Glutamatergic neuron (in vitro differentiated cells): ENCODE data around the gene MEGF11. TPM values are rescaled to one million over a fixed set of nuclear protein-coding genes. Genes with fewer than 3 reads are reported as not detected.

Experiments used
- DNase-seq: peaks from one replicate; pipeline ENCODE4 v3.0.0; 2022
- H3K27ac Mint-ChIP-seq: one replicate; pipeline ENCODE4 v1.8.0; 2020; ENCODE audit warnings: mild to moderate bottlenecking, mixed read lengths, inconsistent platforms; ENCODE audit not compliant: unreplicated experiment
- H3K27me3 Mint-ChIP-seq: one replicate; pipeline ENCODE4 v1.8.0; 2020; ENCODE audit warnings: mild to moderate bottlenecking, moderate library complexity, mixed read lengths, inconsistent platforms; ENCODE audit not compliant: unreplicated experiment
- H3K36me3 Mint-ChIP-seq: one replicate; pipeline ENCODE4 v1.8.0; 2020; ENCODE audit warnings: mild to moderate bottlenecking, mixed read lengths, inconsistent platforms; ENCODE audit not compliant: unreplicated experiment
- H3K4me1 Mint-ChIP-seq: one replicate; pipeline ENCODE4 v1.8.0; 2020; ENCODE audit warnings: mild to moderate bottlenecking, low read depth, mixed read lengths, inconsistent platforms; ENCODE audit not compliant: unreplicated experiment
- H3K4me3 Mint-ChIP-seq: one replicate; pipeline ENCODE4 v1.8.0; 2020; ENCODE audit warnings: mild to moderate bottlenecking, mixed read lengths, inconsistent platforms; ENCODE audit not compliant: unreplicated experiment
- H3K9me3 Mint-ChIP-seq: one replicate; pipeline ENCODE4 v1.8.0; 2020; ENCODE audit warnings: mild to moderate bottlenecking, moderate library complexity, mixed read lengths, inconsistent platforms; ENCODE audit not compliant: unreplicated experiment
- CTCF ChIP-seq: fragments of 200-600 bp; sonication (generic); IDR thresholded peaks from one replicate; pipeline ENCODE4 v1.5.0; 2021; ENCODE audit not compliant: partially characterized antibody, unreplicated experiment
- total RNA-seq: library from RNA; stranded (reverse); fragmentation: NEBNext Ultra II Directional; extraction: Animal tissue kit (Norgen Biotek cat#: 25700); gene quantifications from one replicate; pipeline ENCODE4 v1.2.1, GENCODE V29; 2021; ENCODE audit not compliant: unreplicated experiment

The MEGF11 gene
- total RNA-seq, 1 donor from 2014 or later: 2.6 TPM

GRCh38 chr15:65982627-65983322 is 270.8 kb downstream of the MEGF11 start:
- H3K36me3 Mint-ChIP-seq: no peaks in the 10 kb centered on the region
- H3K4me1 Mint-ChIP-seq: peaks cover 28% of the 10 kb centered on the region
- H3K27me3 Mint-ChIP-seq: peaks cover 2% of the 10 kb centered on the region
- no peak for TF ChIP-seq CTCF
- DNase-seq: no peak
- H3K27ac Mint-ChIP-seq: no peak overlapping the region
- peaks cover 2% of the 10 kb centered on the region for H3K9me3 Mint-ChIP-seq
- peak overlapping the region; percentile 40 for H3K4me3 Mint-ChIP-seq

- DNase-seq: peak; percentile 50
- peaks cover 2% of the 10 kb centered on the region for H3K9me3 Mint-ChIP-seq
- H3K4me1 Mint-ChIP-seq: peaks cover 28% of the 10 kb centered on the region
- H3K4me3 Mint-ChIP-seq: peak overlapping the region; percentile 40
- peak; percentile 27 for TF ChIP-seq CTCF
- H3K36me3 Mint-ChIP-seq: no peaks in the 10 kb centered on the region
- no peak overlapping the region for H3K27ac Mint-ChIP-seq
- H3K27me3 Mint-ChIP-seq: peaks cover 2% of the 10 kb centered on the region
Measured at GRCh38 chr15:65981837-65982626, 271.5 kb downstream of the MEGF11 start.

GRCh38 chr15:65980824-65981456 is 272.6 kb downstream of the MEGF11 start:
- Mint-ChIP-seq H3K27me3 (peaks cover 2% of the 10 kb centered on the region), H3K4me3 (peak overlapping the region; percentile 27), H3K36me3 (no peaks in the 10 kb centered on the region), H3K4me1 (peaks cover 28% of the 10 kb centered on the region), H3K27ac (no peak overlapping the region), H3K9me3 (peaks cover 2% of the 10 kb centered on the region)
- TF ChIP-seq CTCF: peak; percentile 77
- peak; percentile 71 for DNase-seq

- Mint-ChIP-seq H3K9me3 (peaks cover 2% of the 10 kb centered on the region), H3K36me3 (no peaks in the 10 kb centered on the region), H3K27me3 (peaks cover 5% of the 10 kb centered on the region), H3K4me1 (peaks cover 28% of the 10 kb centered on the region), H3K4me3 (peak overlapping the region; percentile 20), H3K27ac (no peak overlapping the region)
- DNase-seq: no peak
- TF ChIP-seq CTCF: no peak
Measured at GRCh38 chr15:65979837-65980236, 273.7 kb downstream of the MEGF11 start.
